Brain pericyte (primary cell): ENCODE data around the gene RTBDN.

Experiments used
- DNase-seq: peaks from one replicate; pipeline ENCODE4 v3.0.0-alpha.2; 2012; ENCODE audit warnings: low read depth, low spot score

Gene RTBDN

GRCh38 chr19:12782424-12783290 is 51.7 kb downstream of the RTBDN start:
- no peak for DNase-seq

GRCh38 chr19:12782174-12782423 is 52.3 kb downstream of the RTBDN start:
- DNase-seq, result no peak

GRCh38 chr19:12779162-12779993 is 55.0 kb downstream of the RTBDN start:
- DNase-seq, result peak; percentile 90

GRCh38 chr19:12778905-12779161 is 55.5 kb downstream of the RTBDN start:
- no peak for DNase-seq

GRCh38 chr19:12778017-12778904 is 56.1 kb downstream of the RTBDN start:
- DNase-seq, result no peak

GRCh38 chr19:12777217-12778016 is 57.0 kb downstream of the RTBDN start:
- no peak for DNase-seq
